Measurements from ENCODE around the gene TNPO1.

Gene TNPO1

GRCh38 chr5:72818866-72819534 lies 2.5 kb downstream of the TNPO1 start:
- peak; percentile 41 for DNase-seq

GRCh38 chr5:72821776-72822175 lies 5.3 kb downstream of the TNPO1 start:
- DNase-seq, result no peak

- no peak for DNase-seq
These were observed 6.5 kb downstream of the TNPO1 start for GRCh38 chr5:72822944-72823343.

- no peak for DNase-seq
These were observed 13.2 kb downstream of the TNPO1 start for GRCh38 chr5:72829707-72830106.

- no peak for DNase-seq
These were observed 13.9 kb downstream of the TNPO1 start for GRCh38 chr5:72830362-72830761.

GRCh38 chr5:72831685-72832084 lies 15.2 kb downstream of the TNPO1 start:
- no peak for DNase-seq

GRCh38 chr5:72834924-72835323 lies 18.5 kb downstream of the TNPO1 start:
- no peak for DNase-seq

- DNase-seq, result no peak
These were observed 19.2 kb downstream of the TNPO1 start for GRCh38 chr5:72835633-72836032.

GRCh38 chr5:72836810-72837209 lies 20.3 kb downstream of the TNPO1 start:
- DNase-seq, result no peak

- no peak for DNase-seq
These were observed 21.1 kb downstream of the TNPO1 start for GRCh38 chr5:72837524-72838096.

- DNase-seq, result no peak
These were observed 23.6 kb downstream of the TNPO1 start for GRCh38 chr5:72840041-72840440.

- no peak for DNase-seq
These were observed 25.5 kb downstream of the TNPO1 start for GRCh38 chr5:72841756-72842535.

GRCh38 chr5:72842816-72843215 lies 26.4 kb downstream of the TNPO1 start:
- DNase-seq, result no peak

GRCh38 chr5:72844218-72844603 lies 27.8 kb downstream of the TNPO1 start:
- no peak for DNase-seq

- no peak for DNase-seq
These were observed 29.4 kb downstream of the TNPO1 start for GRCh38 chr5:72845889-72846288.

GRCh38 chr5:72846483-72846882 lies 30.0 kb downstream of the TNPO1 start:
- DNase-seq, result no peak

GRCh38 chr5:72847439-72847838 lies 31.0 kb downstream of the TNPO1 start:
- DNase-seq, result no peak

- DNase-seq, result peak; percentile 27
These were observed 31.6 kb downstream of the TNPO1 start for GRCh38 chr5:72847989-72848473.

GRCh38 chr5:72848474-72849428 lies 32.3 kb downstream of the TNPO1 start:
- no peak for DNase-seq

GRCh38 chr5:72849546-72849945 lies 33.1 kb downstream of the TNPO1 start:
- no peak for DNase-seq

- no peak for DNase-seq
These were observed 33.7 kb downstream of the TNPO1 start for GRCh38 chr5:72850113-72850512.

- DNase-seq, result no peak
These were observed 35.9 kb downstream of the TNPO1 start for GRCh38 chr5:72852356-72852755.

GRCh38 chr5:72854419-72854818 lies 38.0 kb downstream of the TNPO1 start:
- DNase-seq, result no peak
